ENCODE measurements around the gene ARMC7. TPM values are rescaled to one million over a fixed set of nuclear protein-coding genes. Genes with fewer than 3 reads are reported as not detected.
"Not testable (repeated sequence)": the region's sequence is repeated elsewhere in the genome, so short reads cannot be mapped to it uniquely, and the experiment has no call there.

ARMC7 gene
- total RNA-seq, 1 donor from 2014 or later: 15.6 TPM

DNA sequence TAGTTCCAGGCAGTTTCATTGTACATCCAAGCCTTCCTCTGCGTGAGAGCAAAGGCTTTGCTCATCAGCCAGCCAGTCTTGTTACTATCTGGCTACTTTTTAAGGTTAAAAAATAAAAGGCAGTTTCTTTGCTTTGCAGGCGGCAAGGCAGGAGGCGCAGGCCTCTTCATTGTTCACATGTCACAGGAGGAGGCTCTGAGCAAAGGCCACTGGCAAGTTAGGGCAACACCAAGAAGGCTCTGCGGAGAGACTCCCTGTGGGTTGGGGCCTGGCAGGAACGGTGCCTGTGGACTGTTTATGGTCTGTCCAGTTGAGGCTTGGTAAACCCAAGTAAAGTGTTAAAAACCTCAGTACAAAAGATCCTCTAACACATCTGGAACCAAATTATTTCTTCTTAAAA is 25.7 kb downstream of the ARMC7 start:
- peaks cover 8% of the 10 kb centered on the region for H3K36me3 Mint-ChIP-seq (ENCODE audit: low read depth)
- H3K27ac Mint-ChIP-seq (ENCODE audit: unreplicated experiment): no peak overlapping the region
- H3K4me1 Mint-ChIP-seq: peaks cover 11% of the 10 kb centered on the region
- H3K27me3 Mint-ChIP-seq (ENCODE audit: low read depth): peaks cover 2% of the 10 kb centered on the region
- H3K4me3 Mint-ChIP-seq: peak overlapping the region; percentile 63
- DNase-seq (ENCODE audit: low read depth, low spot score): no peak
- no peak for TF ChIP-seq CTCF (conservative IDR thresholded peaks at IDR 0.05)
- no peaks in the 10 kb centered on the region for H3K9me3 Mint-ChIP-seq

DNA sequence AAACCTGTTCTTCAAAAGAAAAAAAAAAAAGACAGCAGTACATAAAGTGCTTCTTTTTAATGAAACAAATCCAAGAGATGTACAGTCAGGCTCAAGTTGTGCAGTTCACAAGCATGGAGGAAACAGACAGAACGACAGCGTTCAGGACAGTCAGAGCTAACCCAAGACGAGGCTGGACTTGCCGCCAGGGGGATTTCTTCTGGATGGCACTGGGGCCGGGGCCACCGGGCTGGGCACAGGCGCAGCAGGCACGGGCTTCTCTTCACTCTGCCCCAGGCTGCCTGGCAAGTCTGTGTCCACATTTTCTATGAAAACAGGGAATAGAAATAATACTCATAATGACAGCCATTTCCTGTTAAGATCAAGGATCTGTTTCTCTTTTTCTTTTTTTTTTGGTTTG is 26.2 kb downstream of the ARMC7 start:
- Mint-ChIP-seq H3K27ac (ENCODE audit: unreplicated experiment) (no peak overlapping the region), H3K4me3 (no peak overlapping the region), H3K27me3 (ENCODE audit: low read depth) (peaks cover 2% of the 10 kb centered on the region)

GRCh38 chr17:75137762-75138161 is 28.0 kb downstream of the ARMC7 start:
- not testable (repeated sequence) for H3K27ac Mint-ChIP-seq (ENCODE audit: unreplicated experiment); H3K36me3 Mint-ChIP-seq (ENCODE audit: low read depth); H3K4me1 Mint-ChIP-seq; H3K27me3 Mint-ChIP-seq (ENCODE audit: low read depth); DNase-seq (ENCODE audit: low read depth, low spot score); H3K4me3 Mint-ChIP-seq; H3K9me3 Mint-ChIP-seq

More for the DNA sequence above, 26.2 kb downstream of the ARMC7 start:
- Mint-ChIP-seq H3K4me1 (peaks cover 7% of the 10 kb centered on the region), H3K9me3 (no peaks in the 10 kb centered on the region), H3K36me3 (ENCODE audit: low read depth) (peaks cover 7% of the 10 kb centered on the region)
- DNase-seq (ENCODE audit: low read depth, low spot score): no peak
- TF ChIP-seq CTCF (conservative IDR thresholded peaks at IDR 0.05): no peak

DNA sequence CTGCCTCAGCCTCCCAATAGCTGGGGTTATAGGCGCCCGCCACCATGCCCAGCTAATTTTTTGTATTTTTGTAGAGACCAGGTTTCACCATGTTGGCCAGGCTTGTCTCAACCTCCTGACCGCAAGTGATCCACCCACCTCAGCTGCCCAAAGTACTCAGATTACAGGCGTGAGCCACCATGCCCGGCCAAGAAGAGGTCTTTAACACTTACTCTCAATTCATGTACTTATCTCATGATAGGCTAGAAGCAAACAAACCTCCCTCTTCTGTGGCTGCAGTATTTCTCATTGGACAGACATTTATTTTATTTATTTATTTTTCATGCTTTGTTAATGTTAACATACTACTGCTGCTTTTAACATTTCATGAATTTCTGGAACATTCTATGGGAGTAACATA is 28.8 kb downstream of the ARMC7 start:
- no peaks in the 10 kb centered on the region for H3K4me1 Mint-ChIP-seq
- TF ChIP-seq CTCF (conservative IDR thresholded peaks at IDR 0.05): no peak
- H3K27ac Mint-ChIP-seq (ENCODE audit: unreplicated experiment): no peak overlapping the region
- no peak for DNase-seq (ENCODE audit: low read depth, low spot score)
- H3K9me3 Mint-ChIP-seq: no peaks in the 10 kb centered on the region
- H3K4me3 Mint-ChIP-seq: peak overlapping the region; percentile 51
- no peaks in the 10 kb centered on the region for H3K27me3 Mint-ChIP-seq (ENCODE audit: low read depth)
- peaks cover 7% of the 10 kb centered on the region for H3K36me3 Mint-ChIP-seq (ENCODE audit: low read depth)

GRCh38 chr17:75142236-75142971 is 32.6 kb downstream of the ARMC7 start:
- TF ChIP-seq CTCF (conservative IDR thresholded peaks at IDR 0.05): no peak
- DNase-seq (ENCODE audit: low read depth, low spot score): no peak
- Mint-ChIP-seq H3K27ac (ENCODE audit: unreplicated experiment) (no peak overlapping the region), H3K9me3 (no peaks in the 10 kb centered on the region), H3K36me3 (ENCODE audit: low read depth) (peaks cover 16% of the 10 kb centered on the region), H3K4me3 (no peak overlapping the region), H3K4me1 (no peaks in the 10 kb centered on the region), H3K27me3 (ENCODE audit: low read depth) (no peaks in the 10 kb centered on the region)

DNA sequence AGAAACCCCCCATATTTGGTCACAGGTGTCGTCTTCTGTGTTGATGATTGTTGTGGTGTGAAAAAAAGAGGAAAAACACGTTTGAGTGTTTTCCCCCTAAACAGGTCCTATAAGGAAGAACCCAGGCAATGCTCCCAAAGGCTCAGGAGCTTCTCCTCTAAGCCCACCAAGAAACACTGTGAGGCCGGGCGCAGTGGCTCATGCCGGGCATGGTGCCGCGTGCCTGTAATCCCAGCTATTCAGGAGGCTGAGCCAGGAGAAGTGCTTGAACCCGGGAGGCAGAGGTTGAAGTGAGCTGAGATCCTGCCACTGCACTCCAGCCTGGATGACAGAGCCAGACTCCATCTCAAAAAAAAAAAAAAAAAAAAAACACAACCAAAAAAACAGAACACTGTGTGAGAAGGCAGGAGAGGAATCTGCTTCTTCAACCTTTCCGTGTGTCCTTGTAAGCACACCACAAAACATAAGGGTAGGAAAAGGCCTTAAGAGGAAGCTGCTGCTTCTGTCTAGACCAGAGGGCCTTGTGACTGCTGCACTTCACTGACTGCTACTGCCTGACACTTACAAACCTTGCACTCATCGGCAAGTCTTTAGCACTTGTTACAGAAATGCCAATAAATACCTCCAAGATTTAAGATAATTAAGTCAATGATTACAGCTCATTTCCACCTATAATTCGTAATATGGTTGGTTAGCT is 35.2 kb downstream of the ARMC7 start:
- H3K27ac Mint-ChIP-seq (ENCODE audit: unreplicated experiment): no peak overlapping the region
- peaks cover 26% of the 10 kb centered on the region for H3K36me3 Mint-ChIP-seq (ENCODE audit: low read depth)
- no peak for DNase-seq (ENCODE audit: low read depth, low spot score)
- no peak overlapping the region for H3K4me3 Mint-ChIP-seq
- TF ChIP-seq CTCF (conservative IDR thresholded peaks at IDR 0.05): no peak
- peaks cover 8% of the 10 kb centered on the region for H3K4me1 Mint-ChIP-seq
- no peaks in the 10 kb centered on the region for H3K9me3 Mint-ChIP-seq
- no peaks in the 10 kb centered on the region for H3K27me3 Mint-ChIP-seq (ENCODE audit: low read depth)

Data from neural crest cell (in vitro differentiated cells).